Measurements from ENCODE around the gene RAB34. TPM values are rescaled to one million over a fixed set of nuclear protein-coding genes. Genes with fewer than 3 reads are reported as not detected.

RAB34 gene
- total RNA-seq, 3 donors from 2014 or later, result 6.5 to 74.4 (median 19.3) TPM

- ATAC-seq, result no peak
- intact Hi-C loops (cut with DNase I, micrococcal nuclease), result no loop called here
- H3K36me3 ChIP-seq (ENCODE audit: low read depth), result no peaks in the 10 kb centered on the region
- DNase-seq, result no peak
- TF ChIP-seq, protein P1, sequence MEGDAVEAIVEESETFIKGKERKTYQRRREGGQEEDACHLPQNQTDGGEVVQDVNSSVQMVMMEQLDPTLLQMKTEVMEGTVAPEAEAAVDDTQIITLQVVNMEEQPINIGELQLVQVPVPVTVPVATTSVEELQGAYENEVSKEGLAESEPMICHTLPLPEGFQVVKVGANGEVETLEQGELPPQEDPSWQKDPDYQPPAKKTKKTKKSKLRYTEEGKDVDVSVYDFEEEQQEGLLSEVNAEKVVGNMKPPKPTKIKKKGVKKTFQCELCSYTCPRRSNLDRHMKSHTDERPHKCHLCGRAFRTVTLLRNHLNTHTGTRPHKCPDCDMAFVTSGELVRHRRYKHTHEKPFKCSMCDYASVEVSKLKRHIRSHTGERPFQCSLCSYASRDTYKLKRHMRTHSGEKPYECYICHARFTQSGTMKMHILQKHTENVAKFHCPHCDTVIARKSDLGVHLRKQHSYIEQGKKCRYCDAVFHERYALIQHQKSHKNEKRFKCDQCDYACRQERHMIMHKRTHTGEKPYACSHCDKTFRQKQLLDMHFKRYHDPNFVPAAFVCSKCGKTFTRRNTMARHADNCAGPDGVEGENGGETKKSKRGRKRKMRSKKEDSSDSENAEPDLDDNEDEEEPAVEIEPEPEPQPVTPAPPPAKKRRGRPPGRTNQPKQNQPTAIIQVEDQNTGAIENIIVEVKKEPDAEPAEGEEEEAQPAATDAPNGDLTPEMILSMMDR (IDR thresholded peaks at IDR 0.05), result no peak
- H3K4me3 ChIP-seq, result no peak overlapping the region
- no peaks in the 10 kb centered on the region for H3K9me3 ChIP-seq
- peaks cover 41% of the 10 kb centered on the region for H3K4me1 ChIP-seq (ENCODE audit: low read depth)
Measured at GRCh38 chr17:28747801-28748750, 30.4 kb upstream of the RAB34 start.

DNA sequence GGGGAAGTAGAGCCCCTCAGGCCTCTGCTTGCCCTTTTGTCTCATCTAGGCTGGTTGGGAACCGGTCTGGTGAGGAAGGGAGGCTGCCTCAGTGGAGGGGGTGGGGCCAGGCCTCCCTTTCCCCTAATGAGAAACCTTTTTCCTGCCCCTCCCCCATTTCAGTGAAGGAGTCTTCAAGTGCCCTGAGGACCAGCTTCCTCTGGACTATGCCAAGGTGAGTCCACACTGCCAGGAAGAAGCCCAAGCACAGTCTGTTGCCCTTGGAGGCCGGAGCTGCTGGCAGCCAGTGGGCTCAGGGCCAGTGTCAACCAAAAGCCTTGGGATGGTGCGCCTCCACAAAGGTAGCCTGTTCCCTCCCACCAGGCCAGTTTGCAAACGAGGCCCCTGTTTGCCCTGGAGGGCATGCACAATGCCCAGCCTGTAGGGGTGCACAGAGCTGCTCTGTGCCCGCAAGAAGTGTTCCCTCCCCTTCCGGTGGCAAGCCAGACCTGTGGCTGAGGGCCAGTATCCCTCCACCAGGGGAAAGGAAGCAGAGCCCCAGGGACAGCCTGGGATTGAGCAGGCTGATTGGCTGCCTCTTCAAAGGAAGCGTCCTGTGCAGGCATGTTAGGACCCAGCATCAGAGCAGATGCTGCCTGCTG is 29.5 kb upstream of the RAB34 start:
- Histone ChIP-seq H3K36me3 (ENCODE audit: low read depth) (no peaks in the 10 kb centered on the region), H3K9me3 (no peaks in the 10 kb centered on the region), H3K4me1 (ENCODE audit: low read depth) (peaks cover 49% of the 10 kb centered on the region), H3K4me3 (no peak overlapping the region)
- intact Hi-C loops (cut with DNase I, micrococcal nuclease), result no loop called here
- TF ChIP-seq, protein P1 (IDR thresholded peaks at IDR 0.05), result no peak
- DNase-seq, result peak in 2 of 3 donors; percentile 74 to 83
- ATAC-seq, result peak; percentile 16

- TF ChIP-seq, protein P1 (IDR thresholded peaks at IDR 0.05), result no peak
- Histone ChIP-seq H3K4me1 (ENCODE audit: low read depth) (peaks cover 49% of the 10 kb centered on the region), H3K36me3 (ENCODE audit: low read depth) (no peaks in the 10 kb centered on the region), H3K4me3 (no peak overlapping the region), H3K9me3 (no peaks in the 10 kb centered on the region)
- ATAC-seq, result peak; percentile 54
- intact Hi-C loops (cut with DNase I, micrococcal nuclease), result no loop called here
- peak; percentile 84 to 90 (median 84) for DNase-seq
Measured at GRCh38 chr17:28746611-28747050, 29.0 kb upstream of the RAB34 start.

GRCh38 chr17:28745786-28746411 is 28.2 kb upstream of the RAB34 start:
- DNase-seq (peak; percentile 51 to 78 (median 72)), ATAC-seq (peak; percentile 18)
- intact Hi-C loops (cut with DNase I, micrococcal nuclease), result no loop called here
- no peaks in the 10 kb centered on the region for H3K36me3 ChIP-seq (ENCODE audit: low read depth)
- peaks cover 49% of the 10 kb centered on the region for H3K4me1 ChIP-seq (ENCODE audit: low read depth)
- H3K4me3 ChIP-seq, result no peak overlapping the region
- TF ChIP-seq, protein P1 (IDR thresholded peaks at IDR 0.05), result no peak
- H3K9me3 ChIP-seq, result no peaks in the 10 kb centered on the region

DNA sequence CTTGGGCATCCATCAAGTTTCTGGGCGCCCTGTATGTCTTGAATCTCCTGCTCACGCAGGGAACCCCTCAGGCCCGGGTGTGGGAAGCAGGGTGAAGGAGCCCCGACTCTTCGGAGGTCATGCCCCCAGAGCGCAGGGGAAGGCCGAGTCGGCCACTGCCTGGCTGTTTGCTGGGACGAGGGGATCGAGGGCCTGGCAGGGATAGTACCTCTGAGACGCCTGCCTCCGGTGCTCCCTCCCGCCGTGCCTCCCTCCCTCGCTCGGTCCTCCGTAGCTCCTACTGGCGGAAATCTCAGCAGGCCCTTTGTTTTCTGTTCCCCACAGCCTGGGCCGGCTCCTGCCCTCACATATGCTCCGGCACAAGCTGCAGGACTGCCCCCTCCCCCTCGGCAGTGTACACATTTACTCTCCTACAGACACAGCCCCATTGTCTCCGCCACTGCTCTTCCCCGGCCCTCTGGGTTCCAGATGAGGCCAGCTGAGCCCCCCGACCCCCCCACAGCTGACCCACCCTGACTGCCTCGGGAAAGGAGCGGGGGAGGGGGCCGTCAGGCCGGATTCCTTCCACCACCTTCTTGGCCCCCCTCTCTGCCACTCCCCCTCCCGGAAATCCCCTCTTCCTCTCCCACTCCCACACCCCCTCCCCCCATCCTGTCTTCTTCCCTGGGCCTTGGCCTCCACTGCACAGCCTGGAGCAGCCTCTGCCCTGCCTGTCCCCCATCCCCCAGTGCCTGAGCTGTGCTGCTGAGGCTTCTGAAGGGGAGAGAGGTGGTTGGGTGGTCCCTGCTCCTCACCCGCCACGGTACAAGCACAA is 27.5 kb upstream of the RAB34 start:
- intact Hi-C loops (cut with DNase I, micrococcal nuclease), result no loop called here
- no peaks in the 10 kb centered on the region for H3K36me3 ChIP-seq (ENCODE audit: low read depth)
- TF ChIP-seq, protein P1 (IDR thresholded peaks at IDR 0.05), result no peak
- peaks cover 49% of the 10 kb centered on the region for H3K4me1 ChIP-seq (ENCODE audit: low read depth)
- ATAC-seq (peak; percentile 1), DNase-seq (peak; percentile 73 to 81 (median 74))
- no peaks in the 10 kb centered on the region for H3K9me3 ChIP-seq
- peak overlapping the region; percentile 75 for H3K4me3 ChIP-seq
